HCT116 (cell line): ENCODE measurements around the gene UCN. TPM values are rescaled to one million over a fixed set of nuclear protein-coding genes. Genes with fewer than 3 reads are reported as not detected.

Source experiments
- ATAC-seq: fragments of 200-7000 bp; cut with Tn5 transposase; 2 replicates; pipeline ENCODE4 v1.9.1; 2020; ENCODE audit warnings: mild to moderate bottlenecking, moderate library complexity
- BruUV-seq: library from RNA; stranded (reverse); fragments of 400-500 nt; replicated peaks from 2 replicates; lab custom pipeline; 2021; lab: Mats Ljungman, UMichigan
- CTCF ChIA-PET: fragments of 300-600 bp; sonication (Branson Sonifier 250); formaldehyde crosslinking; loops from one replicate; lab custom pipeline; 2021; ENCODE audit warnings: antibody characterized with exemption; lab: Charles Lee
- POLR2A ChIA-PET: fragments of 300-600, 350-600 bp; sonication (Branson Sonifier 250); formaldehyde crosslinking; loops from one replicate; lab custom pipeline; 2021; ENCODE audit warnings: antibody characterized with exemption; lab: Charles Lee
- RAD21 ChIA-PET, 2 experiments: fragments of 300-600 bp; sonication (Branson Sonifier 250); formaldehyde crosslinking; loops; one replicate each; lab custom pipeline; 2023; ENCODE audit warnings: low total read pairs in 2 of 2; ENCODE audit not compliant: uncharacterized antibody in 2 of 2, unreplicated experiment in 2 of 2, low non-redundant PET in 1 of 2; lab: Charles Lee
- DNase-seq: peaks from one replicate; pipeline ENCODE4 v3.0.0-alpha.2; 2010; ENCODE audit warnings: low read depth, low spot score
- H2AFZ ChIP-seq: fragments of 200-600 bp; shearing (Covaris generic), sonication (generic); 2 replicates; pipeline ENCODE4 v1.6.1; 2017; ENCODE audit warnings: low read depth, mixed run types, mixed read lengths, antibody characterized with exemption, low read length; ENCODE audit not compliant: poor library complexity, severe bottlenecking
- H3K27ac ChIP-seq: 2 replicates; pipeline ENCODE4 v1.5.1; 2012; ENCODE audit warnings: low read depth, low read length
- H3K27me3 ChIP-seq: fragments of 200-600 bp; sonication (generic); 2 replicates; pipeline ENCODE4 v1.6.1; 2016; ENCODE audit warnings: mixed run types, low read length, mixed read lengths; ENCODE audit not compliant: insufficient read depth
- H3K36me3 ChIP-seq, 2 experiments: fragments of 200-500 bp in 1 of 2; fragments of 200-600 bp in 1 of 2; sonication (Bioruptor generic) in 1 of 2; sonication (generic) in 1 of 2; 2 replicates each; pipeline versions ENCODE4 v1.5.1 to v1.6.1; 2014 to 2016; ENCODE audit warnings: low read length in 2 of 2, inconsistent platforms in 1 of 2, mixed read lengths in 1 of 2, mixed run types in 1 of 2; ENCODE audit not compliant: insufficient read depth in 2 of 2, control insufficient read depth in 1 of 2
- H3K4me1 ChIP-seq, 2 experiments: fragments of 200-600 bp in 1 of 2; sonication (generic) in 1 of 2; 2 replicates each; pipeline versions ENCODE4 v1.5.1 to v1.6.1; 2012 to 2017; ENCODE audit warnings: low read length in 2 of 2, inconsistent platforms in 1 of 2, mild to moderate bottlenecking in 1 of 2, mixed read lengths in 1 of 2, mixed run types in 1 of 2, moderate library complexity in 1 of 2; ENCODE audit not compliant: insufficient read depth in 2 of 2, control insufficient read depth in 1 of 2
- H3K4me2 ChIP-seq: fragments of 200-600 bp; sonication (generic); 2 replicates; pipeline ENCODE4 v1.6.1; 2017; ENCODE audit warnings: mixed run types, low read length, mixed read lengths
- H3K4me3 ChIP-seq, 2 experiments: fragments of 200-600 bp in 1 of 2; sonication (generic) in 1 of 2; replicated peaks in 1 of 2; 2 replicates each; pipeline ENCODE4 v1.5.1; 2011 to 2016; ENCODE audit warnings: low read length in 2 of 2, control low read depth in 1 of 2, low read depth in 1 of 2, mild to moderate bottlenecking in 1 of 2, mixed read lengths in 1 of 2, mixed run types in 1 of 2
- H3K79me2 ChIP-seq: fragments of 200-600 bp; sonication (generic); 2 replicates; pipeline ENCODE4 v1.6.1; 2017; ENCODE audit warnings: mild to moderate bottlenecking, mixed run types, low read length, moderate library complexity, mixed read lengths; ENCODE audit not compliant: insufficient read depth
- H3K9ac ChIP-seq: fragments of 200-600 bp; sonication (generic); 2 replicates; pipeline ENCODE4 v1.6.1; 2016; ENCODE audit warnings: low read length, mixed read lengths
- H3K9me2 ChIP-seq: fragments of 200-600 bp; sonication (generic), shearing (Covaris generic); 2 replicates; pipeline ENCODE4 v1.6.1; 2017; ENCODE audit warnings: mixed run types, mild to moderate bottlenecking, moderate library complexity; ENCODE audit not compliant: insufficient read depth
- H3K9me3 ChIP-seq, 2 experiments: fragments of 200-500 bp in 1 of 2; fragments of 200-600 bp in 1 of 2; sonication (Bioruptor generic) in 1 of 2; sonication (generic) in 1 of 2; 2 replicates each; pipeline ENCODE4 v1.6.1; 2014 to 2017; ENCODE audit warnings: low read length in 2 of 2, mixed read lengths in 2 of 2, inconsistent platforms in 1 of 2, low read depth in 1 of 2, mild to moderate bottlenecking in 1 of 2, mixed run types in 1 of 2, moderate library complexity in 1 of 2; ENCODE audit not compliant: control insufficient read depth in 1 of 2, insufficient read depth in 1 of 2
- H4K20me1 ChIP-seq: fragments of 200-600 bp; sonication (generic), shearing (Covaris generic); 2 replicates; pipeline ENCODE4 v1.6.1; 2017; ENCODE audit warnings: mixed run types, mild to moderate bottlenecking, moderate library complexity; ENCODE audit not compliant: insufficient read depth
- CBX3 ChIP-seq: IDR thresholded peaks from 2 replicates; pipeline ENCODE4 v1.6.1; 2012; ENCODE audit warnings: low read depth
- EZH2phosphoT487 ChIP-seq: fragments of 200-600 bp; IDR thresholded peaks from 2 replicates; pipeline ENCODE4 v1.6.1; 2018; ENCODE audit warnings: antibody characterized with exemption, borderline replicate concordance
- JUND ChIP-seq: IDR thresholded peaks from 2 replicates; pipeline ENCODE4 v1.6.1; 2012
- MAX ChIP-seq: IDR thresholded peaks from 2 replicates; pipeline ENCODE4 v1.6.1; 2012
- YY1 ChIP-seq: IDR thresholded peaks from 2 replicates; pipeline ENCODE4 v1.6.1; 2011; ENCODE audit warnings: low read length, low read depth, moderate library complexity, mild to moderate bottlenecking; ENCODE audit not compliant: insufficient replicate concordance; ENCODE audit errors: extremely low read depth
- intact Hi-C: fragments of 100-400 bp; cut with micrococcal nuclease; formaldehyde crosslinking; loops from 2 replicates; pipeline ENCODE4 v1.10.0; 2022
- total RNA-seq: library from RNA; stranded (reverse); gene quantifications from one replicate; pipeline ENCODE4 v1.2.1, GENCODE V29; 2021; ENCODE audit not compliant: unreplicated experiment
- TF ChIP-seq, protein P1 (sequence below): IDR thresholded peaks from 2 replicates; pipeline ENCODE4 v1.6.1; 2012

Gene UCN
- total RNA-seq, 1 experiment from 2014 or later: 8.0 TPM

DNA sequence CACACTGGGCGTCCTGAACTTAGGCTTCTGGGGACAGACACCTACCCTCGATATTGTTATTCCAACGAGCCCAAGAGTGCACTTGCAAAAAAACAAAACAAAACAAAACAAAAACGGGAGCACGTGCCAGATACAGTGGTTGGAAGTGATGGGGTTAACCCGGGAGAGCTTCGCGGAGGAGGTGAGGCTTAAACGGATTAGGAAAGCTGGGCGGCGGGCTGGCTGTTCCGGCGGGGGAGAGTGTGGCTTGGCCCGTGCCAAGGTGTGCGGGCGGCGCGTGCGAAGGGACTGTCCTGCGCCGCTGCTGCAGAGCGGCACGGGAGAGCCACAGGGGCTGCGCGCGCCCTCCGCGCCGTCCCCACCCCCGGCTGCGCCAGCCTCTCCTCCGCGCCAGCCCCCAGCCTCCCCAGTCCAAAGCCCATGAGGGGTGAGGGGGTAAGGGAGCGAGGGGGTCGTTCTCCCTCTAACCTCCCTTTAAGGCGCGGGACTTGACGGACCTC lies 43.9 kb downstream of the UCN start:
- no peaks in the 10 kb centered on the region for H3K9me3 ChIP-seq
- H3K79me2 ChIP-seq: peaks cover 13% of the 10 kb centered on the region; the same call in 1 of the 2 replicates
- peak overlapping the region; percentile 52 to 84 for H3K4me3 ChIP-seq
- ChIA-PET RAD21 (interaction anchor here in 1 of 2 experiments (0.9 kb wide), 1 partner anchor 16 kb away, joined by 3 read pairs; no protein-coding TSS in a partner anchor), POLR2A (interaction anchor here (1.1 to 1.8 kb wide), 4 partner anchors 8 to 183 kb away, joined by 3 to 6 read pairs (median 3); partner anchors contain the start of gene PREB), CTCF (interaction anchor here (1.8 to 4.0 kb wide), 3 partner anchors 16 to 39 kb away, joined by 5 to 22 read pairs (median 6); no protein-coding TSS in a partner anchor)
- H3K27me3 ChIP-seq: peaks cover 13% of the 10 kb centered on the region; the same call in 1 of the 2 replicates
- no TSS peak for BruUV-seq
- no peaks in the 10 kb centered on the region for H4K20me1 ChIP-seq
- no peak for DNase-seq
- intact Hi-C loops: loop anchor here (5.0 kb wide), 1 partner anchor 58 kb away; the partner anchor contains the start of gene MPV17
- H3K27ac ChIP-seq: peak overlapping the region; percentile 45; the same call in 1 of the 2 replicates
- TF ChIP-seq EZH2phosphoT487: no peak
- TF ChIP-seq, protein P1, sequence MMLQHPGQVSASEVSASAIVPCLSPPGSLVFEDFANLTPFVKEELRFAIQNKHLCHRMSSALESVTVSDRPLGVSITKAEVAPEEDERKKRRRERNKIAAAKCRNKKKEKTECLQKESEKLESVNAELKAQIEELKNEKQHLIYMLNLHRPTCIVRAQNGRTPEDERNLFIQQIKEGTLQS: no peak
- TF ChIP-seq MAX: peak; percentile 58
- no peak; the same call in 1 of the 2 replicates for TF ChIP-seq CBX3
- no peak for TF ChIP-seq JUND
- no peak for TF ChIP-seq YY1
- H2AFZ ChIP-seq: peak overlapping the region; percentile 77
- H3K4me2 ChIP-seq: peak overlapping the region; percentile 99
- ATAC-seq: peak; percentile 47
- H3K9ac ChIP-seq: peak overlapping the region; percentile 63
- no peaks in the 10 kb centered on the region for H3K9me2 ChIP-seq
- H3K4me1 ChIP-seq: peaks cover 19 to 37% of the 10 kb centered on the region in 2 experiments
- H3K36me3 ChIP-seq: no peaks in the 10 kb centered on the region
